ENCODE data around the gene PAX7.
"Not testable (repeated sequence)": the region's sequence is repeated elsewhere in the genome, so short reads cannot be mapped to it uniquely, and the experiment has no call there.

The PAX7 gene

DNA sequence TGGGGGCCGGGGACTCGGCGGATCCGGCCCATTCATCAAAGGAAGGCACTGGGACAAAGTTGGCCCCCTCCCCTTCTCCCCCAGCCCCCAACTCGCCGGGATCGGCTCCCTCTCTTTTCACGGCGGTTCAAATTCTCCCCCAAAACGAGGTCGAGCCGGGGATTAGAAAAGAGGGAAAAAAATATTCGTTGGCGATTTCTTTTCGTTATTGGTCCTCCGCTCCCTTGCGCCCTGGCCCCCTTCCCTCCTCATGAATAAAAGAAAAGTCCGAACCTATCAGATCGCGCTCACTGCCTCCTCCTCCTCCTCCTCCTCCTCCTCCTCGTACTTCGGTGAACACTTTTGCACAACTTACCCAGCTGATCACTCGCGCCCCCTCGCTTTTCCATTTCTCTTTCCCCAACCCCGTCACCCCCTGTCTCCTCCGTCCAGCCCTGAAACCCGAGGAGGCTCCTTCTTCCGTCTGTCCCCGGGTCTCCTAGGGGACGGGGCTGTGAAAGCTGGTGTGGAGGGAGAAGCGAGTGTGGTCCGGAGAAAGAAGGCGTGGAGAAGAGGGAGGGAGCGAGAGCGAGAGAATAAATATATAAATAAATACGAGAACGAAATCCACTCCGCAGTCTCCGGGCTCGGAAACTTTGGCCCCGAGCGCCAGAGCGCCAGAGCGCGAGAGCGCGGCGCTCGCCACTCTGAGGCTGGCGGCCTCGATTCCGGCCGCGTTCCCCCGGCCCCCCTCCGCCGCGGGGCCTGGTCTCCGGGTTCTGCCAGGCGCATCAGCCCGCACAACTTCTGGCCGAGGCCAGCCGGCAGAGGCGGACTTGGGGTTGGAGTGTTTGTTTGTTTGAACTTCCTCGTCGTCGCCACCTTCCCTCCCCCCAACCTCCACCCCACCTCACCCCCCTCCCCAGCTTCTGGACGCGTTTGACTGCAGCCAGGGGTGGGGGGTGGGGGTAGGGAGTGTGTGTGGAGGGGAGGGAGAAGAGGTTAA is at the start of gene PAX7:
Gene PAX7 (plus strand): TSS at position 336 of the 985 bp plus-strand sequence. CDS start 758 bp downstream, outside the sequence.
- DNase-seq, result no peak

DNA sequence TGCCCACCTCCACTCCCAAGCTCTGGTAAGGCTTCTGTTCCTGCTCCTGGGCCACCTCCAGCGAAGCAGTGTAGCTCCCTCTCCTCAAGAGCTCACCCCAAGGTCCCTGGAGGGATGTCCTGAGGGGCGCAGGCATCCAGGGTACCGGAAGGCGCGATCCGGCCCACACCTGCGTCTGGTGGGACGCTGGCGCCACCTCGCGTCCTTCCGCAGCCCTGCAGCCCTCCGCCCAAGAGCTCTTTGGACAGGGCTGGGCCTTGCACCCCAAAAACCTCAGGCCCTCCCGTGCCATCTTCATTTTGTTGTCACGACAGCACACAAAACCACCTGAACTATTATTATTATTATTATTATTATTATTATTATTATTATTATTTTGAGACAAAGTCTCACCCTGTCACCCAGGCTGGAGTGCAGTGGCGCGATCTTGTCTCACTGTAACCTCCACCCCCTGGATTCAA is 49.2 kb upstream of the PAX7 start:
- peak; percentile 70 for DNase-seq

DNA sequence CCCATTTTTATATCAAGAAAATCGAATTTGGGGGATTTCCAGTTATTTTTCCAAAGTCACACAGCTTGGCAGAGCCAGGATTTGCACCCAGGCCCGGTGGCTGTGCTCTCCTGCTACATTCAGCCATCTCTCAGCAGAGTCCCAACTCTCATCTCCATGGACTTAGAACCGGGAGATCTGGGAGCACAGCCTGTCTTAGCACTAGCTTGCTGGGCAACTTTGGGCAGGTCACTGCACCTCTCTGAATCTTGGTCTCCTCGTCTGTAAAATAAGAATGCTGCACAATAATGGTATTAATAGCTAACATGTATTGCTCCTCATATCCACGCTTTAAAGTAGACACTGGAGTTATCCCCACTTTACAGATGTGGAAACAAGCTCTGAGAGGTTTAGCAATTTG is 47.8 kb upstream of the PAX7 start:
- no peak for DNase-seq

DNA sequence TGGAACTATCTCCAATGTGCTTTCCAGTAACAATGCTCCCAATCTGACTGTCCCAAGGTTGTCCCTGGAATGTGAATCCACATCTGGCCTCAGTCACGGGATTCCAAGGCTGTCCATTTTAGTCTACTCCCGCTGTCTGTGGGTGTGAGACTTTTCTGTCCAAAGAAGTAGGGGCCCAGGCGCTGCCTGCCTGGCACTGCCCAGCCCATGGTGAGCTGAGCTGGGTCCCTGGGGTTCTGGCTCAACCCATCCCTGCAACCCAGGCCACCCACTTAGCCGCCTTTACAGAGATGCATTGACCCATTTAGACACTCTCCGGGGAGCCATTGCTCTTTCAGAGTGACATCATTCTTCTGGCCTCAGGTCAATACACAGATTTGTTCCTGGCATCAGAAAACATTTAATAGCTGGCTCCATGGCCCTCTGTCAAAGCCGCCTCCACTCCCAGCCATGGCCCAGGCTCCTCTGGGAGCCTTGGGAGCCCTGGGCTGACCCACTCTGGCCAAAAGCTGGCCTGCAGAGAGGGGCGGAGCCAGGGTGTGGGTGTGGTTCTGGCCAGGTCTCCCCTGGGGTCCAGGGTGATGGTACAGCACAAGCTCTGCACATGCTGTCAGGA is 47.2 kb upstream of the PAX7 start:
- DNase-seq, result no peak

DNA sequence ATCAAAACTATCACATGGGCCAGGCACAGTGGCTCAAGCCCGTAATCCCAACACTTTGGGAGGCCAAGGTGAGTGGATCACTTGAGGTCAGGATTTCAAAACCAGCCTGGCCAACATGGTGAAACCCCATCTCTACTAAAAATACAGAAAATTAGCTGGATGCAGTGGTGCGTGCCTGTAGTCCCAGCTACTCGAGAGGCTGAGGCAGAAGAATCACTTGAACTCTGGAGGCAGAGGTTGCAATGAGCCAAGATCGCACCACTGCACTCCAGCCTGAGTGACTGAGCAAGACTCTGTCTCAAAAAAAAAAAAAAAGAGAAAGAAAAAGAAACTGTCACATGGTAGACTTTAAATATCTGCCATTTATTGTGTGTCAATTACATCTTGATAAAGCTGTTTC is 44.6 kb upstream of the PAX7 start:
- not testable (repeated sequence) for DNase-seq

DNA sequence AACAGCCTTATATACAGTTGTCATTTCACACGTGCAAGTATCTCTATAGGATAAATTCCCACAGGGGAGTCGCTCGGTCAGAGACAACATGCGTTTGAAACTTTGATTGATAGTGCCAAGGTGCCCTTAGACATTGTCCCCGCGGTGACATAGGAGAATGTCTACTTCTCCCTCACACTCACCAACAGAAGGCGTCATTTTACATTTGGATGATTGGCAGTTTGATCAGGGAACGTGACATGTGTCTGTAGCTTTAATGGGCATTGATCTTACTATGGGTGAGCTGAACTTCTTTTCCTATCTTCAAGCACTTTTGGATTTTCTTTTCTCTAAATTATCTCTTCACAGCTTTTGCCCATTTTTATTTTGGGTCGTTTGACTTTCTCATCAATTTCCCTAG is 42.6 kb upstream of the PAX7 start:
- DNase-seq, result no peak

DNA sequence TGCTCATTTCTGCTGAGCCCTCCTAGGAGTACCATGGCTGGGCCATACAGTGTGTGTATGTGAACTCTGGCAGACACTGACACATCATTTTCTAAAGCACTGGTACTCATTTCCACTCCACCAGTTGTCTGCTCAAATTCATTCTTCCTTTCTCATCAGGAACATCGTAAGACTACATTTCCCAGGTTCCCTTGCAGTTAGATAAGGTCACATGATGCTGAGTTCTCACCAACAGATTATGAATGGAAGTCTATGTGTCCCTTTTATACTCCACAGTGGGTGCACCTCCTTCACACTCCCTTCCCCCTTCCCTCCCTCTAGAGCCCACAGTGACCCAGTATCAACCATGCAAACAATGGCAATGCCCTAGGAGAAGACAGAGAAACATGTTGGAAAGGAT is 38.3 kb upstream of the PAX7 start:
- DNase-seq, result peak; percentile 54

DNA sequence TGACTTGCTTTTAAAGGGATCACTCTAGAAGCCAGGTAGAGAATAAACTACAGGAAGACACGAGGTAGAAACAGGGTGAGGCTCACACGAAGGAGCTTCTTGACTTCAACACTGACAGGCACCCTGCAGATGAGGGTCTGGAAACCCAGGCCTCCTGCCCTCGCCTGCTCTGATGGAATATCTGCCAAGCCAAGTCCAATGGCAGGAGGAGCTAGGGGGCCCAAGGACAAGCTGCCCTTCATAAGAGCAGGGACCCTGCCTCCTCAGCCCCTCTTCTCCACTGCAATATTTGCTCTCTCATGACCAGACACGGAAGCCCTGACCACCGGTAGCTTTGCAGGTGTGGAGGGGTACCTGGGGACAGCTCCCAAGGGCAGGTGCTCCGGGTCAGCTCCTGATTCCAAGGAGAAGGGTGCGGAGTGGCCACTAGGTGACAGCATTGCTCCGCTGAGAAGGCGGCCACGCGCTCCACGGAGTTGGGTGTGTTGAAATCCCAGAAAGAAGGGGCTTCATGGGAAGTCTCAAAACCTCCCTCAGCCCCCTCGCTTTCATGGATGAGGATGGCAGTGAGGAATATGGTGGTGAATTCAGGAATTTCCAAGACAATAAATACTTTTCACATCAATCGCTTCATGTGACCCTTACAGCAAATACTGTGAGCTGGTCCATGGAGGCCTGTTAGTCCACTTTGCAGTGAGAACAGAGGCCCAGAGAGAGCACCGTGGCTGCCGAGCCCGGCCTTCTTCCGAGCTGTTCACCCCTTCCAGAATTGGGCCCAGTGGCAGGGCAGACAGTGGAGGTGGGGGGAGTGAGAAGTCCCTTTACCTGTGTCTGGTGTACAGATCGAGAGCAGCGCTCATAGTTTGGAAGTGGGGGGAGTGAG is 33.2 kb upstream of the PAX7 start:
- DNase-seq, result peak; percentile 75

DNA sequence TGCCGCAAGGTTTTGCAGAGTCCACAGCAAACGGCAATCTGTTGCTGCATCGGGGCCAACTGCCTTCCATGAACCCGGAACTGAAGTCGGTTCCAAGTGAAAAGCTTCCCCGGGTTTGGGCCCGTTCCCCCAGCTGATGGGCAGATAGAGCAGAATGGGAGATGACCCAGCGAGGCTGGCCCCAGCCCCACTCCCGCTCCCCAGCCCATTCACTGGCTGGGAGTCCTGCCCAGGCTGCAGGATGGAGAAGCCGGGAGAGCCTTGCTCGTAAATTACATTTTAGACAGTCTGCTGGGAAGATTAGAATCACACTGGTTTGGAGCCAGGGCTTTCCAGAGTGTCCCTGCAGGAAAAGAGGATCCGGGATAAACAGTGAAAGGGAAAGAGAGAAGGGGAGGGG is 31.6 kb upstream of the PAX7 start:
- DNase-seq, result peak; percentile 38

DNA sequence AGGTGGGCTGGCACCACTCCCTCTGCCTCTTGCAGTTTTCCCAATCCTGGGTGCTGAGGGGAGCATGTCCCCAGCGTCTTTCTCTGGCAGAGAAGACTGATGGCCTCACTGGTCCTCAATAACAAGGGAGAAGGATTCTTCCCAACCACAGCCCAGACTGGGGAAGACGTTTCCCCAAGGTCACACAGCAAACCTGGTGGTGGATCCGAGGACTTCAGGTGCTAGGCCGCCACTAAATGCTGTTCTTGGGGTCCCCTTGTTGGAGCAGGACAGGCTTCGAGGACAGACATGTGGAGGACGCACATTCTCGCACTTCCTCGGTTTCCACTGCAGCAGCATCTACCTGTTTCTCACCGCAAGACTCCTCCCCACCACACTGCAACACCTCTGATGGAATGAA is 30.9 kb upstream of the PAX7 start:
- DNase-seq, result no peak

DNA sequence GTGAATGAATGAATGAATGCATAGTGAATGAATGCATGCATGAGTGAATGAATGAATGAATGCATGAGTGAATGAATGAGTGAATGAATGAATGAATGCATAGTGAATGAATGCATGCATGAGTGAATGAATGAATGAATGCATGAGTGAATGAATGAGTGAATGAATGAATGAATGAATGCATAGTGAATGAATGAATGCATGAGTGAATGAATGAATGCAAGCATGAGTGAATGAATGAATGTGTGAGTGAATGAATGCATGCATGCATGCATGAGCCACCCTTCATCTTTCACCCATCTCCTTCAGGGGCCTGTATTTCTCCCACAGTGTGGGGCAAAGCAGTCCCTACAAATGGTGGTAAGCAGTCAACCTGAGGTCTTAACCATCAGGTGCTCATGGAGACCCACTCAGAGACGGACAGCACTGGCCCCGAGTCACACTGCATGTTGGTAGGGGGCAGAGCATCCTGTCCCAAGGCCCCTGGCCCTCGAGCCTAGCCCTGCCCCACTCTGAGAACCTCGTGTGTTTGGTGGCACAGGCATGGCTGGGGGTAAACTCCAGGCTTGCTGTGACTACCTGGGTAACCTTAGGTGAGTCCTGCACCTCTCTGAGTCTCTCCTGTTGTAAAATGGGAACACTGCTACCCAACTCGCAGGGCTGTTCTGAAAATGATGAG is 28.0 kb upstream of the PAX7 start:
- no peak for DNase-seq

DNA sequence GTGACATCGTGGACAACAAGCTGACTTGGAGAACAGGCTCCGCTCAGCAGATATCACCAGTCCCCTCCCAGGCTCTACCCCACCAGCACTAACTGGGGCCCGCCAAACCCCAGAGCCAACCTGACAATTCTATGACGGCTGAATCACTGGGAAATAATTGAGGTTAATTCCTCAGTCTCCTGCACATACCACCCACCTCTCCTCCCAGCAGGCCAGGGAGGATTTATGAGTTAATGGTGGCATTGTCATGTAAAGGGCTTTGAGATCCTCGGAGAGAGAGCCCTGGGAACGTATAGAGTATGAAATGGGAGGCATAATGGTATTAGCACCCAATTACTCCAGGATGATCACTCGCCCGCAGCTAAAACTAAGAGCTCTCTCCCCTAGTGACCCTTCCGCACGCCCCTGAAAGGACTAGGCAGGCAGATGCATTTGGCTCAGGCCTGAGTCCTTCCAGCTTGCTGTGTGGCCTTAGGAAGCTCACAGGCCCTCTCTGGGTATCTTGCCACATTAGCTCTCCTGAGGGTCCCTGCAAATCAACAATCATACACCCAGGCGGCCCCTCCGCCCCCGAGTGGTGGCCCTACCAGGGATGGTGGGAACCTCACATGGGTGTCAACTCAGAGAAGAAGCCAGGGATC is 27.3 kb upstream of the PAX7 start:
- peak; percentile 73 for DNase-seq

DNA sequence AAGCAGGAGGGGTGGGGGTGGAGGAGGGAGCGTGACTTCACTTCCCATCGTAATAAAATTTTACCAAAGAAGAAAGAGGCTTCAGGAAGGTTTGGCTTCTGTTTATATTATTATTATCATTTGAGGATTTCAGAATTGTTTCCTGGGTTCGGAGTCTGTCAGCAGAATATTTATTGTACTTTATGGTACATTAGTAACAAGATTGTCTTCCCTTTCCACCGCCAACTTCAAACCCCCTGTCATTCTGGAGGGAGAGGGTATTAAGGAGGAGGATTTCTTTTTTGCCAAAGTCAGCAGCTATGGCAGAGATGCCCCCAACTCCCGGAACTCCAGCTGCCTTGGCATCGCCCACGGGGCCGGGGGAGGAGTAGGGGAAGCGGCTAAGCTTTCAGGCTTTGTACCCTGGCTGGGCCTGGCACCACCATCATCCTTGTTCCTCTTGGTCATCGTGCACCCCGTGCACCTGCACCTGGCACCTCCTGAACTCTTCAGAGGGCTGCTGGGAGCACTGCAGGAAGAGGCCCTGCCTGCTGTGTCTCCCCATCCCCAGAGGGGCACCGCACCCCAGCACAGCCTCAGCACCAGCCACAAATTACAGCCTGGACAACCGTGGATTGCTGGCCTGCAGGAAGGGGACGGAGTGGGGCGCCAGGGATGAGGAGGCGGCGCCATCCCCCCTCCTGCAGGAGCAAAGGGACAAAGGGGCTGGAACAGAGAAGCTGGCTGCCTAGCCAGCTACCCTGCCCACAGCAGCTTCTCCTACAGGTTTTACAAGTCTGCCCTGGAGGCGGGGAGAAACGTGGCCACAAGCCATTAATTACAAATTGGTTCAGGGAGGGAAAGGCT is 24.0 kb upstream of the PAX7 start:
- no peak for DNase-seq

DNA sequence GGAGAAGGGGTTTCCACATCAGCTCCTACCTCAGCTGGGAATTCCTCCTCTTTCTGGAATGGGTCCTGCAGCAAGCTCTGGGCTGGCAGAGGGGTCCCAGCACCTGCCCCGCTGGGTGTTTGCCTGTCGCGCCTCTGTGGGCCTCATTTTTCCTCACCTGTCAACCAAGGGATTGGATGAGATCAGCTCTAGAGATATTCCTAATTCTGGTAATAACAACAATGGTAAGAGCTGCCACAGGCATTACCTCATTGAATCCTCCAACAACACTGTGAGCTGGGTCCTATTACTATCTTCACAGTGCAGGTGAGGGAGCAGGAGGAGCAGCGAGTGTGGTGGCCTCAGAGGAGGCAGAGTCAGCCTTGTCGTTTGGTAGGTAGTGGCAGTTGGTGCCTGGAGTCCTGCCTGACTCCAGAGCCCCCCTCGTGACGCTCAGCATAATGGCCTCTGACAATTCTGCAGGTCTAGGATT is 23.3 kb upstream of the PAX7 start:
- no peak for DNase-seq

DNA sequence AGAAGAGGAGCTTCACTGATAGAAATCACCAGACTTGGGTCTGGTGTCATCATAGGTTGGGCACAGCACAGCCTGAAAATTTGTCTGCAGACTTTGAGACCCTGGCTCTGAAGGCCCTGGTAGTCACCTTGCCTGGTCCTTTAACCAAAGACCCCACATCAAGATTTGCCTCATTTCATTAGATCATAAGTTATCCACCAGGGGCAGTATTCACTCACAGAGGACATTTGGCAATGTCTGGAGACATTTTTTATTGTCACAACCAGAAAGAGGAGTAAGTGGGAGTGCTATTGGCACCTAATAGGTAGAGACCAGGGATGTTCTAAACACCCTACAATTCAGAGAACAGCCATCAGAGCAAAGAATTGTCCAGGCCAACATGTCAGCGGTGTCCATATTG is 22.1 kb upstream of the PAX7 start:
- DNase-seq, result peak; percentile 52

DNA sequence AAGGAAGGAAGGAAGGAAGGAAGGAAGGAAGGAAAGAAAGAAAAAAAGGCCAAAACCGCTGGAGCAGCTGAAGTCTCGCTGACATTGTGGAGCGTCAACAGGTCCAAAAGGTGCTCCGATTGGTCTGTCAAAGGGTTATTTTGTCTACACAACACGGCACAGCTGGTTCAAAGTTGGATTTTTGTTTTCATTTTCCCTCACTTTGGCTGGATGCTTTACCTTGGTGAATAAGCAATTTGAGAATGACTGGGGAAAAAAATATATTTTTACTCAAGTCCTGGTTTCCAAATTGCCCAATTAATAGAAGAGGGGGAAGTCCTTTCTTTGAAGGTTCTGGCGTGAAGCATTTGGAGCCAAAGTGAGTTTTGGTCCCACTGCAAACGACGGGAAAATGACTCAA is 19.3 kb upstream of the PAX7 start:
- no peak for DNase-seq

DNA sequence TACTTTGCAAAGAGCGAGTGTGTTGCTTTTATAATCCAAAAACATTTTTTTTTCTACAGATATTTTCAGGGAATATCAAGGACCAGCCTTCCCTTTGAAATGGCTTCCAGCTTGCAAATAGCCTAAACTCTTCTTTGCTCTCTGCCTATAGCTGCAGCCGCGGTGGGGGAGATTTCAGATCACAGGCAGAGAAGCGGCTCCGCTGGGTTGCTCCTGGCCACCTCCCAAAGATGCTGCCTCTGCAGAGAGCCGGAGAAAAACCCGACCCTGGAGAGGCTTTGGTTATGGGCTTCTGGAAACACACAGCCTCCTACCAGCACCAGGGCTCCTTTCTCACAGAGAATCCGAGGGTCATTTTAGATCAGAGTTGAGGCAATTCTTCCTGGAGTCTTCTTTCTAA is 18.6 kb upstream of the PAX7 start:
- DNase-seq, result no peak

DNA sequence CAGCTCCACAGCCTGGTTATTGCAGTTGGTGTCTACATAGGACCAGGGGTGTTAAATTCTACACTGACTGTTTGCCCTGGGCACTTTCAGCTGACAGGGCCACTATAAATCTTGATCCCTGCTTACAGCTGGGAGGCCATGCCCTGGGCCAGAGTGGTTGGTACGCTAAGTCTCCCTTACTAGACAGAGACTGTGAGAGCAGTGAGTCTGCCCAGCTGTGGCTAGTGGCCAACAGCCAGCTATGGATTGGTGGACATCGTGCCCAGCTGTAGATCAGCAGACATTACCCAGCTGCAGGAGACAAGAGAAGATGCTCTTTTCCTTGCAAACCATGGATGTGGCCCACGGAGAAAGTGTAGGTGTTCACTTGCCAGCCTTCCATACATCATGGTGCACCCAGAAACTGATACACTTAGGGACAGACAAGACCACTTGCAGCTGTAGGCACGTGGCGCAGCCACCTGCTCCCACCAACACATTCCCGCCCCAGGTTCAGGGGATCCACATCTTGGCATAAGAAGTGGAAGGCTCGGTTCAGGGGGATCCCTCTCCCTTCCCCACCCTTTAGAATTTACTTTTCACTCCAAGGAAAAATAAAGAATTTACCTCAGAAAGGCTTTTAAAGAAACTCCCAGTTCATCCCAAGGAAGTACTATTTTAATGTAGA is 16.4 kb upstream of the PAX7 start:
- DNase-seq, result no peak

DNA sequence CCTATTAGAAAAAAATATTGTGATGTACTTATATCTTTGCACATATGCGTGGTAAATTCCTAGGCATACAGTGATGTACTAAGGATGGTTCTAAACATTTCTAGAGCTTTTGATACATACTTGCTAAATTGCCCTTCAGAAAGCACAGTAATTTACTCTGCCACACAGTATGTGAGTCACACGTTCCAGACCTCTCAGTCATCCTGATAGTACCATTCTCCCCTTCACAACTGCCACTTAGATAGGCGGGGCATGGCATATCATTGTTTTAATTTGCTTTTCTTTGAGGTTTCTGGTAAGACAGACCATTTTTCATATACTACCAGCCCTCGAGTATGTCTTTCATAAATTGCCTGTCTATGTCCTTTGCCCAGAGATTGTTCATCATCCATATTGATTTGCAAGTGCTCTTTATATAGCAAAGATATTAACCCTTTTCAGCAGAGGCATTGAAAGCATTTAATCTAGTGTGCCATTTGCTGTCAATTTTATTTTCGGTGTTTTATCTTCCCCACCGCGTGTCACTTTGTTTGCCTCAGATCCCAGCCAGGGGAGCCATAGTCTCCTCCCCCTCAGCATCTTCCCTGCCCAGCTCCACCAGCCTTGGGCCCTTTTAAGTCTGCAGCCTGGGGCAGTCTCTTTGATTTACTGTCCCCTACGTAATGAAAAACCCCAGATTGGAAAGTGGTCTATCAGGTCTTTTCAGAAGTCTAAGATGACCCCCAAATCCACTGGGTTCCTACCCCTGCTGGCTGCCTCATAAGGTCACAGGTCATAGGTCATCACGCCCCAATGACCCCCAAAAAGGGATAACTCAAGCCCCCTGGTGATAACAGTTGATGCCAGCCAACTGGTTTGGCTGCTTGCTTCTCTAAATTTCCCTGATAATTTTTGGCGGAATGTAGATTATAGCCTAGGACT is 11.8 kb upstream of the PAX7 start:
- no peak for DNase-seq

Data from NCI-H82 (cell line).